ENCODE measurements around the gene SLC17A4. TPM values are rescaled to one million over a fixed set of nuclear protein-coding genes. Genes with fewer than 3 reads are reported as not detected.

SLC17A4 gene
- total RNA-seq, 1 donor from 2014 or later = not detected

GRCh38 chr6:25829375-25829774 is 74.8 kb downstream of the SLC17A4 start:
- no peak for DNase-seq (ENCODE audit: low read depth)
- Histone ChIP-seq H3K27me3 (ENCODE audit: control insufficient read depth, insufficient read depth, low read length) (no peaks in the 10 kb centered on the region), H3K36me3 (ENCODE audit: control insufficient read depth, insufficient read depth, low read length) (no peaks in the 10 kb centered on the region), H3K4me3 (ENCODE audit: low read depth, low read length) (no peak overlapping the region)
- no peak for TF ChIP-seq CTCF (IDR thresholded peaks at IDR 0.05; ENCODE audit: insufficient read depth, low read length, poor library complexity, severe bottlenecking)

GRCh38 chr6:25830458-25830857 is 75.9 kb downstream of the SLC17A4 start:
- TF ChIP-seq CTCF (IDR thresholded peaks at IDR 0.05; ENCODE audit: insufficient read depth, low read length, poor library complexity, severe bottlenecking) = no peak
- DNase-seq (ENCODE audit: low read depth) = no peak
- H3K27me3 ChIP-seq (ENCODE audit: control insufficient read depth, insufficient read depth, low read length) = no peaks in the 10 kb centered on the region
- H3K4me3 ChIP-seq (ENCODE audit: low read depth, low read length) = no peak overlapping the region
- no peaks in the 10 kb centered on the region for H3K36me3 ChIP-seq (ENCODE audit: control insufficient read depth, insufficient read depth, low read length)

Other genes with a start within 250 kb of the SLC17A4 start
- not detected in 2 replicates for gene SCGN, start 102.5 kb upstream of the SLC17A4 start, total RNA-seq
- not detected in 2 replicates for gene SLC17A1, start 77.3 kb downstream of the SLC17A4 start, total RNA-seq
- gene SLC17A3, start 119.5 kb downstream of the SLC17A4 start, total RNA-seq = not detected in 2 replicates
- gene SLC17A2, start 175.9 kb downstream of the SLC17A4 start, total RNA-seq = not detected in 2 replicates
- gene TRIM38, start 208.1 kb downstream of the SLC17A4 start, total RNA-seq = 4.5 and 4.7 TPM in 2 replicates

Data from kidney epithelial cell (primary cell).